GM06990 (cell line): ENCODE results near the gene COMP.
A peak's percentile ranks its signal among the peaks of the same experiment; 100 is the strongest.

Experiments used
- DNase-seq: peaks from one replicate; pipeline ENCODE4 v3.0.0-alpha.2; 2011; ENCODE audit not compliant: insufficient read length; ENCODE audit errors: extremely low read depth
- H3K27me3 ChIP-seq: replicated peaks from 2 replicates; pipeline ENCODE4 v1.6.0; 2011; ENCODE audit warnings: low read length; ENCODE audit not compliant: control insufficient read depth, insufficient read depth
- H3K36me3 ChIP-seq: 2 replicates; pipeline ENCODE4 v1.5.1; 2011; ENCODE audit warnings: low read length; ENCODE audit not compliant: control insufficient read depth, insufficient read depth
- H3K4me3 ChIP-seq: replicated peaks from 2 replicates; pipeline ENCODE4 v1.5.1; 2011; ENCODE audit warnings: low read depth, mild to moderate bottlenecking, control low read depth, low read length
- TF ChIP-seq, protein P1 (sequence below): IDR thresholded peaks from 2 replicates; pipeline ENCODE4 v1.5.1; 2011; ENCODE audit warnings: low read length, control low read depth, mild to moderate bottlenecking, inconsistent platforms; ENCODE audit not compliant: insufficient read depth, poor library complexity, severe bottlenecking

The COMP gene

DNA sequence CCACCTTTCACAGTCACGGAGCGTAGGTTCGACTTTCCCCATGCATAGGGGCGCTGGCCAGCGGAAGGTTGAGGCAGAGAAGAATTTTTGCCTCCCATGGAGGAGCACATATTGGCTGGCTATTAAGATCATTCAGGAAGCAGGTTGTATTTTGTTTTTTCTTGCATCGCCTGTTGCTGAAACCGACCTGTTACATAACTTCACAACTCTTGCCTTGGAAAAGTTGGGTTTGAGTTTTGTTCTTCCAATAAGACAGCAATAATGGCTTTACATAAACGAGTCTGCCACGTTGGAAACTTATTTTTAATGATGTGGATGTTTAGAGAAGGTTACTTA lies 42.0 kb upstream of the COMP start:
- Histone ChIP-seq H3K27me3 (no peaks in the 10 kb centered on the region), H3K4me3 (peak overlapping the region; percentile 81), H3K36me3 (peaks cover 6% of the 10 kb centered on the region; the same call in 1 of the 2 replicates)
- no peak for DNase-seq
- TF ChIP-seq, protein P1, sequence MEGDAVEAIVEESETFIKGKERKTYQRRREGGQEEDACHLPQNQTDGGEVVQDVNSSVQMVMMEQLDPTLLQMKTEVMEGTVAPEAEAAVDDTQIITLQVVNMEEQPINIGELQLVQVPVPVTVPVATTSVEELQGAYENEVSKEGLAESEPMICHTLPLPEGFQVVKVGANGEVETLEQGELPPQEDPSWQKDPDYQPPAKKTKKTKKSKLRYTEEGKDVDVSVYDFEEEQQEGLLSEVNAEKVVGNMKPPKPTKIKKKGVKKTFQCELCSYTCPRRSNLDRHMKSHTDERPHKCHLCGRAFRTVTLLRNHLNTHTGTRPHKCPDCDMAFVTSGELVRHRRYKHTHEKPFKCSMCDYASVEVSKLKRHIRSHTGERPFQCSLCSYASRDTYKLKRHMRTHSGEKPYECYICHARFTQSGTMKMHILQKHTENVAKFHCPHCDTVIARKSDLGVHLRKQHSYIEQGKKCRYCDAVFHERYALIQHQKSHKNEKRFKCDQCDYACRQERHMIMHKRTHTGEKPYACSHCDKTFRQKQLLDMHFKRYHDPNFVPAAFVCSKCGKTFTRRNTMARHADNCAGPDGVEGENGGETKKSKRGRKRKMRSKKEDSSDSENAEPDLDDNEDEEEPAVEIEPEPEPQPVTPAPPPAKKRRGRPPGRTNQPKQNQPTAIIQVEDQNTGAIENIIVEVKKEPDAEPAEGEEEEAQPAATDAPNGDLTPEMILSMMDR, result no peak

DNA sequence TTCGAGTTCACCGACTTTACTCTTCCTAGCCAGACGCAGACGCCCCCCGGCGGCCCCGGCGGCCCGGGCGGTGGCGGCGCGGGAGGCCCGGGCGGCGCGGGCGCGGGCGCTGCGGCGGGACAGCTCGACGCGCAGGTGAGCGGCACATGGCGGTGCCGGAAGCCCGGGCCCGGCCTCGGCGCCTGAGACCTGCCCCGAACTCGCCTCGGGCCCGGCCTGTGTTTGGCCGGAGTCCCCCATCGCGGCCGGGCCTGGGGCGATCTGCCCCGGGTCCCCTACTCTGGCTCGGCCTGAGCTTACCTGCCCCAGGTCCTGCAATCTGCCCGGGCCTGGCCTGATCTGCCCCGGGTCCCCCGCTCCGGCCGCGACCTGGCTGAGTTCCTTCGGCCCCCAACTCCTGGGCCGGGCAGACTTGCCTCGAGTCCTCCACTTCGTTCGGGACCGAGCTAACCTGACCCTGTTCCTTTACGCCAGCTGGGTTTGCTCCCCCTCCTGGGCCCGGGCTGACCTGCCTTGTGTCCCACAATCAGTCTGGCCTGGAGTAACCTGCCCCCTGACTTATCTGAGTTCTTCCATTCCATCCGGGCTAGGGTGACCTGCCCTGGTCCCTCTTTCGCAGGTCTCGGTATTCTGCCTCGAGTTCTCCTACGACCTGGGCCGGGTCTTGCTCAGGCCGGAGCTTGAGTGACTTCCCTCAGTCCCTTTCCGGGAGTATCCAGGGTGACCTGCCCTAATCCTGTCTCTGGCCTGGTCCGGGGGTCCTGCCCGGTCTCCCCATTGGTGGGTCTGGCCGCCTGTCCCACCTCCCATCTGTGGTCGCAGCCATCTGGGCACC lies 41.4 kb upstream of the COMP start:
- no peaks in the 10 kb centered on the region for H3K27me3 ChIP-seq
- peaks cover 3% of the 10 kb centered on the region; the same call in 1 of the 2 replicates for H3K36me3 ChIP-seq
- H3K4me3 ChIP-seq, result peak overlapping the region; percentile 81
- DNase-seq, result peak; percentile 57
- TF ChIP-seq, protein P1, result peak; percentile 45

DNA sequence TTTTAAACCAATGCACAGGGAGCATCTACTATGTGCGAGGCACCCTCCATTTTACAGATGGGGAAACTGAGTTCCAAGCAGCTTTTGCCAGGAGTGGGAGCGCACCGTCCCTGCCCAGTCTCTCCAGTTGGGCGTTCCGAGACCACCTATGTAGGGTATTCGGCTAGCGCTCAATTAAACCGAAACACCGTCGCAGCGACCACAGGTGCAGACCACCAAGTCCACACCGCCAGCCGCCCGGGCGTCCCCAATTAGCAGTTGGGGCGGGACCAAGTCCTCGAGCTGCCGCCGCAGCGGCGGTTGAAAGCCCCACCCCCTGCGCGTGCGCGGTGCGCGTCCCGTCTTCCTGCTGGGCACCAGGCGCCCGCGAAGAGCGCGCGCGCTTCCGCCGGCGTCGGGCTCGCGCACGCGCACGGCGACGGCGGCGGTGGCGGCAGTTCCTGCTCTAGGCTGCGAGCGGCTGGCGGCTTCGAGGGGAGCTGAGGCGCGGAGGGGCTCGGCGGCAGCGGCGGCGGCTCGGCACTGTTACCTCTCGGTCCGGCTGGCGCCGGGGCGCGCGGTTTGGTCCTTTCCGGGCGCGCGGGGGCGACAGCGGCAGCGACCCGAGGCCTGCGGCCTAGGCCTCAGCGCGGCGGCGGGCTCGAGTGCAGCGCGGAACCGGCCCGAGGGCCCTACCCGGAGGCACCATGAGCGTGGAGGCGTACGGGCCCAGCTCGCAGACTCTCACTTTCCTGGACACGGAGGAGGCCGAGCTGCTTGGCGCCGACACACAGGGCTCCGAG lies 40.6 kb upstream of the COMP start, which contains the start of gene UPF1:
Gene UPF1 (plus strand): TSS at position 436 of the 782 bp plus-strand sequence. CDS start 251 bp downstream, at position 687.
- no peaks in the 10 kb centered on the region for H3K27me3 ChIP-seq
- peak within 1 kb of the TSS; percentile 81 for H3K4me3 ChIP-seq
- TF ChIP-seq, protein P1, result no peak
- H3K36me3 ChIP-seq, result peaks cover 3% of the 10 kb centered on the region; the same call in 1 of the 2 replicates
- peak; percentile 99 for DNase-seq

DNA sequence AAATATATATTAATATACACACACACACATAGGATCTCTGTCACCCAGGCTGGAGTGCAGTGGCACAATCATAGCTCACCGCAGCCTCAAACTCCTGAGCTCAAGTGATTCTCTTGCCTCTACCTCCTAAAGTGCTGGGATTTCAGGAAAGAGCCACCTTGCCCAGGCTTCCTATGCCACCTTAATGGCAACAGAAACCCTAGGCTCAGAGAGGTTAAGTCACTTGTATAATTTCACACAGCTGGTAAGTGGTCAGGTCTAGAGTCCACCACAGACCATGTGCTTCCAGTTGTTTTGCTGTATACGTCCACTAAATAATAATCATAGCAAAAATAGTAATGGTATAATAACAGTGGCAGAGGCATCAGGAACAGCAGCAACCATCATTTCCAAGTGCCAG lies 39.4 kb upstream of the COMP start:
- Histone ChIP-seq H3K36me3 (peaks cover 3% of the 10 kb centered on the region; the same call in 1 of the 2 replicates), H3K27me3 (no peaks in the 10 kb centered on the region), H3K4me3 (no peak overlapping the region)
- TF ChIP-seq, protein P1, result no peak
- no peak for DNase-seq

DNA sequence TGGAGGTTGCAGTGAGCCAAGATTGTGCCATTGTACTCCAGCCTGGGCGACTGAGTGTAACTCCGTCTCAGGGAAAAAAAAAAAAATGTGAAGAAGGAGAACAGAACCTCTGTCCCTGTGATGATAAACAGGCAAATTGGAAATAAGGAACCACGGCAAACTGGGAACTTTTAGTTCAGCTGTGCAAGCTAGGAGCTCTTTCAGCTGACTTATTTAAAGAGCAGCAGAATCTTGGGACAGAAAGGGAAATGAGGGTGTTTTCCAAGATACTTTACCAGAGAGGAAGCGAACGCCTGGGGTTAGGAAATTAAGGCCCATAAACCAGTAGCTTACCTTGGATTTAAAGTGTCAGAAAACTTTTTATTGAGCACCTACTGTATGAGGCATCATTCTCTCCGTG lies 37.7 kb upstream of the COMP start:
- Histone ChIP-seq H3K27me3 (no peaks in the 10 kb centered on the region), H3K36me3 (no peaks in the 10 kb centered on the region), H3K4me3 (no peak overlapping the region)
- no peak for DNase-seq
- TF ChIP-seq, protein P1, result no peak
